ENCODE data around the gene PIGP. TPM values are rescaled to one million over a fixed set of nuclear protein-coding genes. Genes with fewer than 3 reads are reported as not detected.
"Not testable (repeated sequence)": the region's sequence is repeated elsewhere in the genome, so short reads cannot be mapped to it uniquely, and the experiment has no call there.

The PIGP gene
- total and polyA plus RNA-seq, 9 of the 15 experiments (the other 6 are each of a cell fraction or from before 2014, with no cell fraction given), result 18.3 to 122 (median 35.6) TPM

GRCh38 chr21:37034394-37034793, 38.5 kb downstream of the PIGP start:
- H3K9me3 ChIP-seq (replicated peaks; ENCODE audit: control insufficient read depth, insufficient read depth, low read depth, low read length); POLR2A ChIA-PET; H3K79me2 ChIP-seq (ENCODE audit: control insufficient read depth, insufficient read depth, low read length); in situ Hi-C loops (cut with MboI); H3K27me3 ChIP-seq (ENCODE audit: control insufficient read depth in 2 of 2, insufficient read depth in 2 of 2, low read length in 2 of 2); H3K27ac ChIP-seq (ENCODE audit: extremely low read depth, low read depth, low read length); intact Hi-C loops (cut with micrococcal nuclease); H3K4me1 ChIP-seq (replicated peaks in 1 of 2; ENCODE audit: control insufficient read depth in 2 of 2, insufficient read depth in 2 of 2, low read length in 2 of 2); ATAC-seq; DNase-seq (ENCODE audit: extremely low read depth in 1 of 4, low spot score in 3 of 4); H3K9me1 ChIP-seq (ENCODE audit: control insufficient read depth, insufficient read depth, low read length); FAIRE-seq; CTCF ChIA-PET (ENCODE audit: low intra/inter-chr PET ratio); H3K36me3 ChIP-seq (ENCODE audit: control insufficient read depth, insufficient read depth, low read length); H3K4me2 ChIP-seq (ENCODE audit: insufficient read depth, low read length); BruUV-seq (replicated peaks); H3K9ac ChIP-seq (ENCODE audit: insufficient read depth in 1 of 2, low read depth in 2 of 2, low read length in 2 of 2); H3K4me3 ChIP-seq; H4K20me1 ChIP-seq (replicated peaks; ENCODE audit: control insufficient read depth, insufficient read depth, low read length); TF ChIP-seq TOE1 (CRISPR knock-in tag; IDR thresholded peaks at IDR 0.05; ENCODE audit: borderline replicate concordance, low read depth): not testable (repeated sequence)
- WGBS (ENCODE audit: insufficient coverage, low coverage, missing lambda C conversion rate), result 22% methylated on average over 4 of the region's 4 CpGs
- 0 out of 2 replicates have a peak overlapping the region, but pooled peaks have one; percentile 7 for H2AFZ ChIP-seq (ENCODE audit: low read depth, low read length)
- TF ChIP-seq, protein P1, sequence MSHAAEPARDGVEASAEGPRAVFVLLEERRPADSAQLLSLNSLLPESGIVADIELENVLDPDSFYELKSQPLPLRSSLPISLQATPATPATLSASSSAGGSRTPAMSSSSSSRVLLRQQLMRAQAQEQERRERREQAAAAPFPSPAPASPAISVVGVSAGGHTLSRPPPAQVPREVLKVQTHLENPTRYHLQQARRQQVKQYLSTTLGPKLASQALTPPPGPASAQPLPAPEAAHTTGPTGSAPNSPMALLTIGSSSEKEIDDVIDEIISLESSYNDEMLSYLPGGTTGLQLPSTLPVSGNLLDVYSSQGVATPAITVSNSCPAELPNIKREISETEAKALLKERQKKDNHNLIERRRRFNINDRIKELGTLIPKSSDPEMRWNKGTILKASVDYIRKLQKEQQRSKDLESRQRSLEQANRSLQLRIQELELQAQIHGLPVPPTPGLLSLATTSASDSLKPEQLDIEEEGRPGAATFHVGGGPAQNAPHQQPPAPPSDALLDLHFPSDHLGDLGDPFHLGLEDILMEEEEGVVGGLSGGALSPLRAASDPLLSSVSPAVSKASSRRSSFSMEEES (CRISPR knock-in tag; IDR thresholded peaks at IDR 0.05), result peak; percentile 92
- TF ChIP-seq RAD51 (IDR thresholded peaks at IDR 0.05; ENCODE audit: borderline replicate concordance, low read depth), result peak; percentile 74
- TF ChIP-seq TOE1 (IDR thresholded peaks at IDR 0.05; ENCODE audit: borderline replicate concordance), result peak; percentile 65

Measured in K562 (cell line).